H1 (cell line): ENCODE results near the gene SEC24A. TPM values are rescaled to one million over a fixed set of nuclear protein-coding genes. Genes with fewer than 3 reads are reported as not detected.

Experiments used
- CTCF ChIA-PET: fragments of 300-600 bp; sonication (Branson Sonifier 250); formaldehyde crosslinking; loops from one replicate; lab custom pipeline; 2021; ENCODE audit not compliant: partially characterized antibody; lab: Charles Lee
- POLR2A ChIA-PET: fragments of 300-600 bp; sonication (Branson Sonifier 250); formaldehyde crosslinking; loops from one replicate; lab custom pipeline; 2021; ENCODE audit warnings: inconsistent platforms; ENCODE audit not compliant: partially characterized antibody; lab: Charles Lee
- DNase-seq, 2 experiments: peaks; one replicate each; pipeline versions ENCODE4 v3.0.0 to v3.0.0-alpha.2; 2010 to 2022; ENCODE audit warnings: low spot score in 2 of 2, low read depth in 1 of 2, mixed read lengths in 1 of 2
- FAIRE-seq: peaks from 2 replicates; lab custom pipeline; 2011; peaks lifted over from hg19 to GRCh38; lab: Jason Lieb, UNC
- H2AFZ ChIP-seq: 2 replicates; pipeline ENCODE4 v1.8.1; 2012; ENCODE audit warnings: low read length, inconsistent platforms
- H2AK5ac ChIP-seq: 2 replicates; pipeline ENCODE4 v1.6.1; 2013; ENCODE audit warnings: low read depth, low read length
- H2BK120ac ChIP-seq: replicated peaks from 2 replicates; pipeline ENCODE3; 2013; ENCODE audit warnings: low read depth, low read length, inconsistent platforms
- H2BK12ac ChIP-seq: 2 replicates; pipeline ENCODE4 v1.6.1; 2013; ENCODE audit warnings: low read depth, low read length
- H2BK15ac ChIP-seq: 2 replicates; pipeline ENCODE4 v1.6.1; 2013; ENCODE audit warnings: low read length
- H2BK20ac ChIP-seq: 2 replicates; pipeline ENCODE4 v1.6.1; 2013; ENCODE audit warnings: low read length
- H2BK5ac ChIP-seq: 2 replicates; pipeline ENCODE4 v1.6.1; 2013; ENCODE audit warnings: low read depth, low read length
- H3K14ac ChIP-seq: 2 replicates; pipeline ENCODE4 v1.6.1; 2013; ENCODE audit warnings: inconsistent platforms; ENCODE audit not compliant: insufficient read length
- H3K18ac ChIP-seq: 2 replicates; pipeline ENCODE4 v1.6.1; 2013; ENCODE audit warnings: low read length; ENCODE audit errors: extremely low read depth
- H3K23ac ChIP-seq: 2 replicates; pipeline ENCODE4 v1.6.1; 2013; ENCODE audit warnings: inconsistent platforms; ENCODE audit not compliant: insufficient read length
- H3K23me2 ChIP-seq: 2 replicates; pipeline ENCODE4 v1.6.1; 2013; ENCODE audit warnings: low read depth, low read length
- H3K27ac ChIP-seq: 2 replicates; pipeline ENCODE4 v1.6.1; 2011; ENCODE audit warnings: low read depth, low read length, inconsistent platforms
- H3K27me3 ChIP-seq, 4 experiments: replicated peaks in 1 of 4; 1 replicate in 1 of 4; 2 replicates in 3 of 4; pipeline versions ENCODE4 v1.6.1 to v1.8.1; 2011 to 2013; ENCODE audit warnings: low read length in 3 of 4, mild to moderate bottlenecking in 3 of 4, inconsistent platforms in 2 of 4, mixed read lengths in 2 of 4, moderate library complexity in 1 of 4; ENCODE audit not compliant: control insufficient read depth in 3 of 4, insufficient read depth in 3 of 4; ENCODE audit errors: extremely low read depth in 1 of 4
- H3K36me3 ChIP-seq, 4 experiments: 2 replicates each; pipeline versions ENCODE4 v1.6.1 to v1.8.1; 2011 to 2013; ENCODE audit warnings: mild to moderate bottlenecking in 4 of 4, low read length in 3 of 4, moderate library complexity in 2 of 4, control low read depth in 1 of 4, inconsistent platforms in 1 of 4; ENCODE audit not compliant: insufficient read depth in 4 of 4, control insufficient read depth in 2 of 4
- H3K4ac ChIP-seq: replicated peaks from 2 replicates; pipeline ENCODE3; 2013; ENCODE audit warnings: low read length, low read depth, mixed read lengths, inconsistent platforms; ENCODE audit not compliant: insufficient read length
- H3K4me1 ChIP-seq, 4 experiments: replicated peaks in 1 of 4; 1 replicate in 1 of 4; 2 replicates in 3 of 4; pipeline versions ENCODE4 v1.6.1 to v1.8.1; 2011 to 2013; ENCODE audit warnings: low read length in 3 of 4, inconsistent platforms in 2 of 4, mixed read lengths in 1 of 4; ENCODE audit not compliant: insufficient read depth in 4 of 4, control insufficient read depth in 3 of 4
- H3K4me2 ChIP-seq, 2 experiments: 2 replicates each; pipeline versions ENCODE4 v1.6.1 to v1.8.1; 2011 to 2013; ENCODE audit warnings: low read depth in 2 of 2, low read length in 2 of 2, control low read depth in 1 of 2, inconsistent platforms in 1 of 2, mild to moderate bottlenecking in 1 of 2; ENCODE audit not compliant: insufficient read depth in 1 of 2
- H3K4me3 ChIP-seq, 4 experiments: fragments of 200-600, 300-600 bp in 1 of 4; sonication (generic), shearing (Covaris generic), sonication (Bioruptor Twin) in 1 of 4; 2 replicates each; pipeline versions ENCODE4 v1.5.1 to v1.8.1; 2011 to 2016; ENCODE audit warnings: low read length in 4 of 4, low read depth in 3 of 4, control low read depth in 2 of 4, inconsistent platforms in 2 of 4, mild to moderate bottlenecking in 2 of 4, mixed read lengths in 1 of 4, moderate library complexity in 1 of 4; ENCODE audit not compliant: insufficient read depth in 2 of 4; ENCODE audit errors: extremely low read depth in 1 of 4
- H3K56ac ChIP-seq: replicated peaks from 2 replicates; pipeline ENCODE3; 2013; ENCODE audit warnings: low read depth, mild to moderate bottlenecking, mixed read lengths, low read length, inconsistent platforms; ENCODE audit not compliant: insufficient read length
- H3K79me1 ChIP-seq: 2 replicates; pipeline ENCODE4 v1.6.1; 2013; ENCODE audit warnings: low read depth, low read length, control low read depth
- H3K79me2 ChIP-seq, 2 experiments: 2 replicates each; pipeline versions ENCODE4 v1.6.1 to v1.8.1; 2012 to 2013; ENCODE audit warnings: low read length in 2 of 2, mild to moderate bottlenecking in 2 of 2, inconsistent platforms in 1 of 2; ENCODE audit not compliant: insufficient read depth in 2 of 2, control insufficient read depth in 1 of 2
- H3K9ac ChIP-seq, 4 experiments: replicated peaks in 1 of 4; 1 replicate in 1 of 4; 2 replicates in 3 of 4; pipeline versions ENCODE4 v1.6.1 to v1.8.1; 2011 to 2013; ENCODE audit warnings: low read depth in 3 of 4, low read length in 3 of 4, control low read depth in 2 of 4, mild to moderate bottlenecking in 2 of 4, moderate library complexity in 2 of 4, inconsistent platforms in 1 of 4; ENCODE audit errors: extremely low read depth in 1 of 4
- H3K9me3 ChIP-seq, 2 experiments: 2 replicates each; pipeline versions ENCODE4 v1.6.1 to v1.8.1; 2012 to 2013; ENCODE audit warnings: mild to moderate bottlenecking in 2 of 2, moderate library complexity in 2 of 2, control low read depth in 1 of 2, inconsistent platforms in 1 of 2, low read depth in 1 of 2, low read length in 1 of 2, mixed read lengths in 1 of 2; ENCODE audit not compliant: insufficient read depth in 2 of 2
- H4K20me1 ChIP-seq, 2 experiments: replicated peaks in 1 of 2; 2 replicates each; pipeline versions ENCODE3 to v1.8.1; 2011 to 2013; ENCODE audit warnings: inconsistent platforms in 2 of 2, low read length in 2 of 2, mild to moderate bottlenecking in 1 of 2; ENCODE audit not compliant: insufficient read depth in 2 of 2, control insufficient read depth in 1 of 2
- H4K5ac ChIP-seq: 2 replicates; pipeline ENCODE4 v1.6.1; 2013; ENCODE audit warnings: low read length, low read depth, mixed read lengths, inconsistent platforms; ENCODE audit not compliant: insufficient read length
- H4K8ac ChIP-seq: 2 replicates; pipeline ENCODE4 v1.8.0; 2013; ENCODE audit warnings: mild to moderate bottlenecking, moderate library complexity, low read length, inconsistent platforms; ENCODE audit not compliant: insufficient read depth; ENCODE audit errors: extremely low read depth
- H4K91ac ChIP-seq: replicated peaks from 2 replicates; pipeline ENCODE3; 2013; ENCODE audit warnings: low read length, mixed read lengths, inconsistent platforms; ENCODE audit not compliant: insufficient read length
- CHD2 ChIP-seq: IDR thresholded peaks from 2 replicates; pipeline ENCODE4 v1.6.1; 2012; ENCODE audit warnings: low read length, improper control_type of control experiment
- POLR2AphosphoS5 ChIP-seq: IDR thresholded peaks from 2 replicates; pipeline ENCODE4 v1.6.1; 2011; ENCODE audit warnings: low read depth, low read length
- TEAD4 ChIP-seq: IDR thresholded peaks from 2 replicates; pipeline ENCODE4 v1.6.1; 2012; ENCODE audit warnings: low read depth, low read length, inconsistent platforms, mixed read lengths
- WGBS, 2 experiments: shearing (Covaris generic) in 1 of 2; methylation state at CpG; one replicate each; pipeline versions ENCODE4 v1.1.6 to v1.1.7; 2013 to 2015; ENCODE audit warnings: low lambda C conversion rate in 2 of 2, mixed read lengths in 2 of 2, inconsistent platforms in 1 of 2, low coverage in 1 of 2, missing lambda C conversion rate in 1 of 2; ENCODE audit not compliant: insufficient replicate concordance in 2 of 2, insufficient coverage in 1 of 2, insufficient read length in 1 of 2; ENCODE audit errors: extremely low coverage in 1 of 2, missing lambda C conversion rate in 1 of 2; 5-methylcytosine and 5-hydroxymethylcytosine counted together
- polyA plus RNA-seq, 7 experiments: library from polyadenylated mRNA; depleted of rRNA in 3 of 7; stranded (reverse) in 5 of 7; unstranded in 2 of 7; fragments of >200 nt in 5 of 7; fragments of 200-250 nt in 2 of 7; gene quantifications; 1 replicate in 5 of 7; 2 replicates in 1 of 7; 4 replicates in 1 of 7; pipeline versions ENCODE4 v1.2.1 to v1.2.3, GENCODE V29; 2011 to 2013; ENCODE audit warnings: missing spikeins in 2 of 7, mixed read lengths in 2 of 7
- total RNA-seq: library from RNA; stranded (reverse); fragmentation: NEBNext Ultra II Directional; extraction: Animal tissue kit (Norgen Biotek cat#: 25700); gene quantifications from 2 replicates; pipeline ENCODE4 v1.2.1, GENCODE V29; 2021

The SEC24A gene
- total and polyA plus RNA-seq, 2 of the 8 experiments (the other 6 are each of a cell fraction or from before 2014, with no cell fraction given): 18.8 to 33.7 TPM

DNA sequence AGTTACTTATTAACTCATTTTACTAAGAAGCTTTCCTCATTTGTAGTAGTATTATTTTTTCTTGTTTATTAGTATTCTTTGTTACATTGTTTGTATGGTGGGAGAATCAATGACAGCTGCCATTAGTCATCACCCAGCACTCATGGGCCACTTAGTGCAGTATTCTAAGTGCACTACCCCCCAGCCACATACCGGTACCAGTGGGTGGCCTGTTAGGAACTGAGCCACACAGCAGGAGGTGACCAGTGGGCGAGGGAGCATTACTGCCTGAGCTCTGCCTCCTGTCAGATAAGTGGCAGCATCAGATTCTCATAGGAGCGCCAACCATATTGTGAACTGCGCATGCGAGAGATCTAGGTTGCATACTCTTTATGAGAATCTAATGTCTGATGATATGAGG lies 65.5 kb downstream of the SEC24A start:
- Histone ChIP-seq H3K56ac (no peak overlapping the region), H3K4me1 (no peaks in the 10 kb centered on the region), H2AK5ac (no peak overlapping the region), H3K36me3 (peaks cover 2 to 27% (median 11%) of the 10 kb centered on the region in 4 experiments; a peak in 7 of 8 replicates), H3K4me3 (no peak overlapping the region), H3K14ac (no peak overlapping the region), H4K5ac (no peak overlapping the region), H3K9ac (no peak overlapping the region), H3K23me2 (no peaks in the 10 kb centered on the region), H3K79me1 (no peaks in the 10 kb centered on the region), H2BK12ac (no peak overlapping the region), H4K8ac (no peak overlapping the region), H3K79me2 (no peaks in the 10 kb centered on the region), H2BK5ac (no peak overlapping the region), H2BK120ac (no peak overlapping the region), H3K9me3 (no peaks in the 10 kb centered on the region), H3K4ac (no peak overlapping the region), H2BK20ac (no peak overlapping the region), H3K4me2 (no peak overlapping the region), H2AFZ (no peak overlapping the region), H4K91ac (no peak overlapping the region), H4K20me1 (peaks cover 0 to 2% of the 10 kb centered on the region in 2 experiments), H3K27ac (no peak overlapping the region), H2BK15ac (no peak overlapping the region), H3K18ac (no peak overlapping the region), H3K27me3 (no peaks in the 10 kb centered on the region), H3K23ac (no peak overlapping the region)
- DNase-seq (no peak), FAIRE-seq (no peak)
- ChIA-PET CTCF (interaction anchor here (1.0 to 1.4 kb wide), 2 partner anchors 24 to 127 kb away, joined by 4 to 8 read pairs; partner anchors contain the start of gene CAMLG), POLR2A (interaction anchor here (1.3 to 1.5 kb wide), 2 partner anchors 24 to 44 kb away, joined by 3 to 10 read pairs; partner anchors contain the start of genes CAMLG and DDX46)
- WGBS, 2 experiments: 92% methylated on average over 5 of the region's 5 CpGs; no CpG with 5 or more reads in 1 of the 2 experiments
- TF ChIP-seq POLR2AphosphoS5: peak; percentile 40; the same call in 1 of the 2 replicates
- no peak for TF ChIP-seq CHD2
- TF ChIP-seq TEAD4: peak; percentile 71; the same call in 1 of the 2 replicates
